Ascending aorta (tissue), 2 donors: ENCODE data around the gene STBD1. TPM values are rescaled to one million over a fixed set of nuclear protein-coding genes. Genes with fewer than 3 reads are reported as not detected.

Experiments
- DNase-seq, 2 donors: peaks; one replicate each; pipeline ENCODE4 v3.0.0-alpha.2; 2019; ENCODE audit warnings: low spot score in 2 of 2
- H3K27ac ChIP-seq, 2 donors: fragments of 200-600 bp; sonication (generic); one replicate each; pipeline ENCODE4 v1.5.1; 2016 to 2017; ENCODE audit warnings: mild to moderate bottlenecking in 1 of 2
- H3K27me3 ChIP-seq: fragments of 200-600 bp; sonication (generic); one replicate; pipeline ENCODE4 v1.5.1; 2017
- H3K36me3 ChIP-seq, 2 donors: fragments of 200-600 bp; sonication (generic); one replicate each; pipeline ENCODE4 v1.5.1; 2016
- H3K4me1 ChIP-seq, 2 donors: fragments of 200-600 bp; sonication (generic); one replicate each; pipeline ENCODE4 v1.5.1; 2016 to 2017; ENCODE audit warnings: mild to moderate bottlenecking in 1 of 2
- H3K4me3 ChIP-seq, 2 donors: fragments of 200-600 bp; sonication (generic); one replicate each; pipeline ENCODE4 v1.5.1; 2016 to 2017; ENCODE audit warnings: mild to moderate bottlenecking in 1 of 2
- H3K9me3 ChIP-seq, 2 donors: fragments of 200-600 bp; sonication (generic); one replicate each; pipeline ENCODE4 v1.5.1; 2016
- intact Hi-C: fragments of 100-400 bp; cut with DNase I; formaldehyde crosslinking; loops from one replicate; pipeline ENCODE4 v1.15.1; 2023
- total RNA-seq: library from RNA; depleted of rRNA; stranded (reverse); fragments of >200 nt; gene quantifications from one replicate; pipeline ENCODE4 v1.1.0, GENCODE V29; 2016
- TF ChIP-seq, protein P1 (sequence below), 3 experiments: fragments of 200-600 bp in 2 of 3; fragments of 450-650 bp in 1 of 3; sonication (generic) in 2 of 3; IDR thresholded peaks; one replicate each; pipeline ENCODE4 v1.5.1; 2016 to 2019; ENCODE audit warnings: antibody characterized with exemption in 3 of 3, mild to moderate bottlenecking in 1 of 3, moderate library complexity in 1 of 3

Gene STBD1
- total RNA-seq, 1 donor from 2014 or later, result 19.9 TPM

DNA sequence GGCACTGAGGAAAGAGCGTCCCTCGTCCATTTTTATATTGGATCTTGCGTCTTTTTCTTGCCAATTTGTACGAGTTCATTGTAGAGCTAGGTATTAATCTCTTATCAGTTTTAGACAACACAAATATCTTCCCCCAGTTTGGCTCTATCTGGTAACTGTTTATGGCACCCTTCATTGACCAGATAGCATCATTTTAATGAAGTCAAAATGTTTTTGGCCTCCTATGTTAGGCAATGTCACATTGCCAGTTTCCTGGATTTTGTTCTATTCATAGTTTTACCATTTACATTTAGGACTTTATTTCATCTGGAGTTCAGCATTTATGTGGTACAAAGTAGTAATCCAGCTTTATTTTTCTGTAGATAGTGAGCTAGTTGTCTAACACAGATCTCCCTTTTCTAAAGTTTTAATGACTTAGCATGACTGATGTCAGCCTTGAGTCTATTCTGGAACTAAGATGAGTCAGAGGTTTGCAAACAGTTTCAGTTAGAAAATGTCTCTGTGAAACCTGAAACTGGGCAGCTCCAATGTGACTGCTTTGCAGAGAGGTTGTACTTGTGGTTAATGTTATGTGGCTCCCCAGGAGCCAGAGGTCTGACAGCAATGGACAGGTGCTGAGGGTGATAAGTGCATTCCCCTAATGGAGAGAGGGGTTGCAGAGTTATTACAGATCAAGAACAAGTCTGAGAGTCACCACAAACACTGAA lies 5.3 kb upstream of the STBD1 start:
- Histone ChIP-seq H3K4me3 (no peak overlapping the region), H3K36me3 (no peaks in the 10 kb centered on the region), H3K27me3 (no peaks in the 10 kb centered on the region), H3K9me3 (peaks cover 4 to 7% of the 10 kb centered on the region in 2 donors), H3K27ac (peak overlapping the region; percentile 47 to 52), H3K4me1 (peaks cover 0 to 7% of the 10 kb centered on the region in 2 donors)
- TF ChIP-seq, protein P1, sequence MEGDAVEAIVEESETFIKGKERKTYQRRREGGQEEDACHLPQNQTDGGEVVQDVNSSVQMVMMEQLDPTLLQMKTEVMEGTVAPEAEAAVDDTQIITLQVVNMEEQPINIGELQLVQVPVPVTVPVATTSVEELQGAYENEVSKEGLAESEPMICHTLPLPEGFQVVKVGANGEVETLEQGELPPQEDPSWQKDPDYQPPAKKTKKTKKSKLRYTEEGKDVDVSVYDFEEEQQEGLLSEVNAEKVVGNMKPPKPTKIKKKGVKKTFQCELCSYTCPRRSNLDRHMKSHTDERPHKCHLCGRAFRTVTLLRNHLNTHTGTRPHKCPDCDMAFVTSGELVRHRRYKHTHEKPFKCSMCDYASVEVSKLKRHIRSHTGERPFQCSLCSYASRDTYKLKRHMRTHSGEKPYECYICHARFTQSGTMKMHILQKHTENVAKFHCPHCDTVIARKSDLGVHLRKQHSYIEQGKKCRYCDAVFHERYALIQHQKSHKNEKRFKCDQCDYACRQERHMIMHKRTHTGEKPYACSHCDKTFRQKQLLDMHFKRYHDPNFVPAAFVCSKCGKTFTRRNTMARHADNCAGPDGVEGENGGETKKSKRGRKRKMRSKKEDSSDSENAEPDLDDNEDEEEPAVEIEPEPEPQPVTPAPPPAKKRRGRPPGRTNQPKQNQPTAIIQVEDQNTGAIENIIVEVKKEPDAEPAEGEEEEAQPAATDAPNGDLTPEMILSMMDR (IDR thresholded peaks at IDR 0.05), result no peak
- intact Hi-C loops, result no loop called here
- no peak for DNase-seq

DNA sequence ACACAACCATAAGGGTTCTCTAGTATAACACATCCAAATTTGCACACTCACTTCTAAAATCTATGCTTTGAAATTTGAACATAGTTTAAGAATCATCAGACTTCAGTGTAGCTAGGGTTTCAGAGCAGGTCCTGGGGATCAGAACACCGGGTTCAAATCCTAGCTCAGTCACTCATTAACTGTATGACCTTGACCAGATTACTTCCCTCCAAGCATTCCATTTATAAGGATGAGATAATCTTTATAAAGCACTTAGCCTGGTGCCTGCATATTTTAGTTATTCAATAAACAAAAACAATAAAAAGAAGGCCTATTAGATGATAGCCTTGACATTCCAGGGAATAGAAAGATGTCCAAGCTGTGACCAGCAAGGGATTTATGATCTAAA lies 4.8 kb upstream of the STBD1 start:
- Histone ChIP-seq H3K27ac (peak overlapping the region; percentile 47 to 52), H3K27me3 (no peaks in the 10 kb centered on the region), H3K4me3 (no peak overlapping the region), H3K36me3 (no peaks in the 10 kb centered on the region), H3K4me1 (peaks cover 0 to 7% of the 10 kb centered on the region in 2 donors), H3K9me3 (peaks cover 2 to 4% of the 10 kb centered on the region in 2 donors)
- TF ChIP-seq, protein P1 (IDR thresholded peaks at IDR 0.05), result no peak
- intact Hi-C loops, result no loop called here
- DNase-seq, result no peak

DNA sequence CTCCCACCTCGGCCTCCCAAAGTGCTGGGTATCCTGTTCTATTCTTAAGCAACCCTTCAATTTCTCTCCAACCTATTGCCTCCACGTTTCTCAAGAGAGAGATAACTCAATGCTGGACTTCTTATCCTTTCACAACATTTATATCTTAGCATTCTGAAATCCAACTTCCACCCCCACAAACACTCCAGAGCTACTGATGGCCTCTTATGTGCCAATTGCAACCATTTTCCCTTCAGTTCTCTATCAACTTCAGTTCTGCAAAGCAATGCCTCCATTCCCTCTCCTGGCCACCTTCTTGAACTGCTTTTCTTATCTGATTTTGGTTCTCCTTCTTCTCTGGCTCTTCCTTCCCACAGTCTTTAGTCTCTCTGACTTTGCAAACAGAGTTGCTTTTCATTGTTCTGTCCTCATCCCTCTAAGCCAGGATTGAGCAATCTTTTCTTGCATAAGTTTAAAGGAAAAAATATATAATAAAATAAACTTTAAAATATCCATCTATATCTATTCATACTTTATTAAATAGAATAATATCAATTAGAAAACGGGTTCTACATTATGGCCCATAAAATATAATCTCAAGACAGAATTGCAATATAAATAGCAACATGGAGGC lies 3.6 kb upstream of the STBD1 start:
- no peak overlapping the region for H3K4me3 ChIP-seq

DNA sequence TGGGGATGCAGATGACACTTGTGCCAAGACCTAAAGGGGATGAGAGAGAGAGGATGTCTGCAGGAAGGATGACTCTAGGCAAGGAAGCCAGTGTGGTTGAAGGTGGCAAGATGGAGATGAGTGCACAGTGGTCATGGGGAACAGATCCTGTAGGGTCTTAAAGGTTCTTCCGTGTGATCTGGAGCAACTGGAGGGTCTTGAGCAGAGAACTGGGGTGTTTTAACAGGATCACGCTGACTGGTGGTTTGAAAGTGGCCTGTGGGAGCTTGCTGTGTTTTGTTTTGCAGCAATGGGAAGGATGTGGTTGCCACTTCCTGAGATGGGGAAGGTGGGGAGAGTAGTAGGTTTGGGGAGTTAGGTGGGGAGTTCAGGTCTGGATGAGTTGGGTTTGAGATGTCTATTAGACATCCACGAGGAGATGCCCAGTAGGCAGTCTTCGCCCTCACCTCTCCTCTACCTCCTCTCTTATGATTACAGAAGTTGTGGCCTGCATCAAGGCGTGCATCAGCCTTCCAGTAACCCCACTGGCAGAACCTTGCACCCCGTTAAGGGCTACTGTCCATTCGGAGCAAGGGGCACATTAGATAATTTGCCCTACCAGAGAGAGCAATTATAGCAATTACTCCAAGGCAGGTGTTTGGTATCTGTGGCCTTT lies 1.4 kb upstream of the STBD1 start:
- peaks cover 5 to 9% of the 10 kb centered on the region in 2 donors for H3K36me3 ChIP-seq
- DNase-seq, result no peak
- H3K27ac ChIP-seq, result peak overlapping the region; percentile 79 to 87
- intact Hi-C loops, result loop anchor here (5.0 kb wide), 1 partner anchor 202 kb away; no protein-coding TSS in a partner anchor
- no peaks in the 10 kb centered on the region for H3K9me3 ChIP-seq
- peak overlapping the region; percentile 68 to 72 for H3K4me3 ChIP-seq
- TF ChIP-seq, protein P1 (IDR thresholded peaks at IDR 0.05), result no peak
- peaks cover 0 to 15% of the 10 kb centered on the region in 2 donors for H3K4me1 ChIP-seq
- H3K27me3 ChIP-seq, result no peaks in the 10 kb centered on the region

More for the DNA sequence above, 3.6 kb upstream of the STBD1 start:
- Histone ChIP-seq H3K36me3 (no peaks in the 10 kb centered on the region), H3K27ac (no peak overlapping the region), H3K27me3 (no peaks in the 10 kb centered on the region), H3K9me3 (no peaks in the 10 kb centered on the region), H3K4me1 (peaks cover 0 to 11% of the 10 kb centered on the region in 2 donors)
- intact Hi-C loops, result no loop called here
- TF ChIP-seq, protein P1 (IDR thresholded peaks at IDR 0.05), result no peak
- no peak for DNase-seq

DNA sequence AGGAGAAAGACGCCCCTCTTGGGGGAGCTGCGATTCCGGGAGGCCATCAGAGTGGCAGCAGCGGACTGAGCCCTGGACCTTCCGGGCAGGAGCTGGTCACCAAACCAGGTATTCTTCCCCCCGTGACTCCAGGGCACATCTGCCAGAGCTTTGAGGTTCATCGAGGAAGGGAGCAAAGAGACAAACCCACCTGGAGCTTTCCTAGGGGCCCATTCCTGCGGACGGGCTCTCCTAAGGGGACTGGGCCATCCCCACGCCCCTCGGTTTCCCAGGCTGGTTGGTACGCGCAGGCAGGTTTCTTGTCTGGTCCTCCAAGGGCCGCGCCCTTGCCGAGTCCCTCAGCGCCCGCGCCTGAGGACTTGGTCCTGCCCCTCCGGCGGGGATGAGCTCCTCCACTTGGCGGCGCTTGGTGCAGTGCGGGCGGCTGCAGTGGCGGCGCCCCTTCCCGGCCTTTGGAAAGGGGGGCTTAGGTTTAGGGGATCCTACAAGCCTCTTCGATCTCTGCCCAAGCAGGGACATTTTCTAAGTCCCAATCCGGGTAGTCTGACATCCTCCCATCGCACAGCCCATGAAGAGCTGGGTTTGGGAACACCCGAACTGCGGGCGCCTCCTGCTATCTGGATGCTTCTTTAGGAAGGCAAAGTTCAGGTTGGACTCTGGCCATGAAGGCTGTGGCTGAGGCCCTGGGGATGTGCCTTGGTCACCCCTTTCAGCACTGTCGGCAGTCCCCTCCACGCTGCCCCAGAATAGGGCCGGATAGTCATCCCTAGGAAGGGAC lies 538 bp downstream of the STBD1 start:
- no peaks in the 10 kb centered on the region for H3K9me3 ChIP-seq
- DNase-seq, result peak in 1 of 2 donors; percentile 79
- intact Hi-C loops, result loop anchor here (2.0 to 5.0 kb wide), 5 partner anchors 56 to 200 kb away; partner anchors contain the start of genes CCDC158, FAM47E and SCARB2
- H3K36me3 ChIP-seq, result peaks cover 5 to 11% of the 10 kb centered on the region in 2 donors
- TF ChIP-seq, protein P1 (IDR thresholded peaks at IDR 0.05), result peak in 2 of 3 experiments; percentile 35 to 52
- peak overlapping the region; percentile 68 to 72 for H3K4me3 ChIP-seq
- peaks cover 0 to 15% of the 10 kb centered on the region in 2 donors for H3K4me1 ChIP-seq
- peak overlapping the region; percentile 79 to 87 for H3K27ac ChIP-seq
- no peaks in the 10 kb centered on the region for H3K27me3 ChIP-seq
